H9 (cell line): ENCODE results near the gene PCDHAC1. TPM values are rescaled to one million over a fixed set of nuclear protein-coding genes. Genes with fewer than 3 reads are reported as not detected.

Experiments
- DNase-seq: peaks from one replicate; pipeline ENCODE4 v3.0.0-alpha.2; 2017
- H2AFZ ChIP-seq: one replicate; pipeline ENCODE4 v1.6.1; 2013; ENCODE audit warnings: mild to moderate bottlenecking, low read length, control low read depth, moderate library complexity
- H2AK5ac ChIP-seq: 2 replicates; pipeline ENCODE4 v1.6.1; 2013; ENCODE audit warnings: low read length, control low read depth, mixed read lengths; ENCODE audit not compliant: insufficient read length
- H2BK120ac ChIP-seq: one replicate; pipeline ENCODE4 v1.6.1; 2013; ENCODE audit warnings: low read depth, mild to moderate bottlenecking, low read length, control low read depth, inconsistent platforms; ENCODE audit not compliant: poor library complexity, severe bottlenecking
- H2BK12ac ChIP-seq: 2 replicates; pipeline ENCODE4 v1.6.1; 2013; ENCODE audit warnings: low read length, control low read depth, mixed read lengths, low read depth; ENCODE audit not compliant: insufficient read length
- H2BK15ac ChIP-seq: 2 replicates; pipeline ENCODE4 v1.6.1; 2013; ENCODE audit warnings: low read depth, low read length, control low read depth
- H2BK20ac ChIP-seq: one replicate; pipeline ENCODE4 v1.6.1; 2013; ENCODE audit warnings: low read depth, mild to moderate bottlenecking, low read length, control low read depth, inconsistent platforms; ENCODE audit not compliant: poor library complexity, severe bottlenecking
- H2BK5ac ChIP-seq: 2 replicates; pipeline ENCODE4 v1.6.1; 2013; ENCODE audit warnings: low read length, control low read depth, mixed read lengths; ENCODE audit not compliant: insufficient read length
- H3K14ac ChIP-seq: 2 replicates; pipeline ENCODE4 v1.6.1; 2013; ENCODE audit warnings: low read length, control low read depth; ENCODE audit not compliant: insufficient read depth
- H3K18ac ChIP-seq: 2 replicates; pipeline ENCODE4 v1.6.1; 2013; ENCODE audit warnings: low read depth, mild to moderate bottlenecking, mixed read lengths, low read length, control low read depth; ENCODE audit not compliant: insufficient read length
- H3K23ac ChIP-seq: 2 replicates; pipeline ENCODE4 v1.6.1; 2013; ENCODE audit warnings: low read length, control low read depth, mixed read lengths, low read depth; ENCODE audit not compliant: insufficient read length
- H3K23me2 ChIP-seq: 2 replicates; pipeline ENCODE4 v1.6.1; 2013; ENCODE audit warnings: low read depth, mild to moderate bottlenecking, mixed read lengths, low read length, control low read depth; ENCODE audit not compliant: insufficient read length, poor library complexity, severe bottlenecking
- H3K27ac ChIP-seq: 2 replicates; pipeline ENCODE4 v1.5.1; 2013; ENCODE audit warnings: low read length, control low read depth, mixed read lengths, low read depth; ENCODE audit not compliant: insufficient read length
- H3K27me3 ChIP-seq: 2 replicates; pipeline ENCODE4 v1.6.1; 2013; ENCODE audit warnings: low read length, control low read depth, inconsistent platforms; ENCODE audit not compliant: insufficient read depth
- H3K4ac ChIP-seq: 2 replicates; pipeline ENCODE4 v1.6.1; 2013; ENCODE audit warnings: low read depth, mild to moderate bottlenecking, control low read depth, inconsistent platforms, low read length, moderate library complexity
- H3K4me1 ChIP-seq: 2 replicates; pipeline ENCODE4 v1.6.1; 2013; ENCODE audit warnings: low read length, control low read depth, inconsistent platforms; ENCODE audit not compliant: insufficient read depth
- H3K4me2 ChIP-seq: 2 replicates; pipeline ENCODE4 v1.6.1; 2013; ENCODE audit warnings: low read length, control low read depth, mixed read lengths; ENCODE audit not compliant: insufficient read length, insufficient read depth
- H3K56ac ChIP-seq: 2 replicates; pipeline ENCODE4 v1.6.1; 2013; ENCODE audit warnings: low read depth, mild to moderate bottlenecking, mixed read lengths, low read length, control low read depth; ENCODE audit not compliant: insufficient read length
- H3K79me1 ChIP-seq: 2 replicates; pipeline ENCODE4 v1.6.1; 2013; ENCODE audit warnings: low read depth, mild to moderate bottlenecking, moderate library complexity, low read length, control low read depth, inconsistent platforms; ENCODE audit not compliant: insufficient read depth, poor library complexity, severe bottlenecking
- H3K79me2 ChIP-seq: 2 replicates; pipeline ENCODE4 v1.6.1; 2013; ENCODE audit warnings: low read length, control low read depth, inconsistent platforms; ENCODE audit not compliant: insufficient read depth
- H3K9ac ChIP-seq: 2 replicates; pipeline ENCODE4 v1.6.1; 2013; ENCODE audit warnings: low read length, control low read depth, mixed read lengths; ENCODE audit not compliant: insufficient read length; ENCODE audit errors: extremely low read depth
- H3K9me3 ChIP-seq: one replicate; pipeline ENCODE4 v1.6.1; 2013; ENCODE audit warnings: low read depth, low read length, inconsistent platforms; ENCODE audit not compliant: control insufficient read depth
- H3T11ph ChIP-seq: one replicate; pipeline ENCODE4 v1.6.1; 2013; ENCODE audit warnings: mild to moderate bottlenecking, low read length, control low read depth, inconsistent platforms
- H4K20me1 ChIP-seq: one replicate; pipeline ENCODE4 v1.6.1; 2013; ENCODE audit not compliant: control insufficient read depth, insufficient read length, insufficient read depth
- H4K5ac ChIP-seq: 2 replicates; pipeline ENCODE4 v1.6.1; 2013; ENCODE audit warnings: low read depth, mild to moderate bottlenecking, mixed read lengths, low read length, control low read depth; ENCODE audit not compliant: insufficient read length
- H4K8ac ChIP-seq: replicated peaks from 2 replicates; pipeline ENCODE4 v1.6.1; 2013; ENCODE audit warnings: low read length, control low read depth, mixed read lengths, low read depth; ENCODE audit not compliant: insufficient read length
- H4K91ac ChIP-seq: 2 replicates; pipeline ENCODE4 v1.6.1; 2013; ENCODE audit warnings: low read depth, mild to moderate bottlenecking, moderate library complexity, mixed read lengths, low read length, control low read depth; ENCODE audit not compliant: insufficient read length
- H3K27ac Mint-ChIP-seq, 3 experiments: 2 replicates in 2 of 3; 3 replicates in 1 of 3; pipeline ENCODE4 v1.8.0; 2020 to 2021; ENCODE audit warnings: mixed read lengths in 3 of 3, mild to moderate bottlenecking in 1 of 3, moderate library complexity in 1 of 3
- H3K27me3 Mint-ChIP-seq: 2 replicates; pipeline ENCODE4 v1.8.0; 2021; ENCODE audit warnings: low read depth, mild to moderate bottlenecking, moderate library complexity, mixed read lengths
- H3K36me3 Mint-ChIP-seq, 3 experiments: 2 replicates in 2 of 3; 3 replicates in 1 of 3; pipeline ENCODE4 v1.8.0; 2020 to 2021; ENCODE audit warnings: low read depth in 3 of 3, mixed read lengths in 3 of 3; ENCODE audit not compliant: insufficient read depth in 1 of 3
- H3K4me1 Mint-ChIP-seq, 2 experiments: 2 replicates each; pipeline ENCODE4 v1.8.0; 2020; ENCODE audit warnings: mixed read lengths in 2 of 2
- H3K4me3 Mint-ChIP-seq, 2 experiments: 2 replicates in 1 of 2; 3 replicates in 1 of 2; pipeline ENCODE4 v1.8.0; 2020 to 2021; ENCODE audit warnings: mild to moderate bottlenecking in 2 of 2, mixed read lengths in 2 of 2, moderate library complexity in 1 of 2
- H3K9me3 Mint-ChIP-seq, 2 experiments: 2 replicates in 1 of 2; 3 replicates in 1 of 2; pipeline ENCODE4 v1.8.0; 2020; ENCODE audit warnings: mild to moderate bottlenecking in 2 of 2, mixed read lengths in 2 of 2, moderate library complexity in 1 of 2
- WGBS: extraction: QIAGEN DNeasy Blood & Tissue Kit; methylation state at CpG from one replicate; pipeline ENCODE4 v1.1.7; 2013; ENCODE audit warnings: missing lambda C conversion rate, low lambda C conversion rate, mixed read lengths; ENCODE audit not compliant: insufficient read length; ENCODE audit errors: extremely low coverage; 5-methylcytosine and 5-hydroxymethylcytosine counted together
- total RNA-seq: library from RNA; stranded (reverse); gene quantifications from 2 replicates; pipeline ENCODE4 v1.2.1, GENCODE V29; 2021
- TF ChIP-seq, protein P1 (sequence below): fragments of 200-600 bp; sonication (generic); conservative IDR thresholded peaks from 3 replicates; pipeline ENCODE4 v1.8.0; 2021; ENCODE audit warnings: antibody characterized with exemption, mild to moderate bottlenecking

Gene PCDHAC1
- total RNA-seq, 1 experiment from 2014 or later: 8.7 TPM

DNA sequence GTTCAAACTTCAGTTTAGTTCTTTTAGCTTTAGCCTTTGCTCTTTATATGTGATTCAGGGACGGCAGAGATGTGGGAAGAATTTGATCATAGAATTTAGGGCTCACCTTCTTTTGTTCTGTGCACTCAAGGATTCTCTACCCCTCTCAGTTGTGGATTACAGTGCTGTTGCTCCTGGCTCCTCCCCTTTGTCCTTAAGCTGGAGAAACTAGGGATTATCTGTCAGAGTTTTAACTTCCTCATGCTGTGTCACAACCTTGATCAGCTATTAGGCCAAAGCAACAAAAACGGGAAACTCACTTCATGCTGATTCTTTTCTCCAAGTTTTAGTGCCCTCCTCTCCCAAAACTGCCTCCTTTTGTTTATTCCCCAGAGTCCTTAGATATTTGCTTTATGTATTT lies 27.1 kb downstream of the PCDHAC1 start:
- Mint-ChIP-seq H3K4me1 (peaks cover 8 to 10% of the 10 kb centered on the region in 2 experiments), H3K27ac (peak overlapping the region; percentile 17 to 72 (median 24); a peak in 3 of 7 replicates), H3K9me3 (peaks cover 0 to 6% of the 10 kb centered on the region in 2 experiments; a peak in 3 of 5 replicates), H3K36me3 (peaks cover 0 to 8% (median 1%) of the 10 kb centered on the region in 3 experiments; a peak in 4 of 7 replicates), H3K27me3 (no peaks in the 10 kb centered on the region), H3K4me3 (no peak overlapping the region)
- H2BK120ac ChIP-seq: no peak overlapping the region
- no peak overlapping the region for H2AK5ac ChIP-seq
- H3K79me2 ChIP-seq: no peaks in the 10 kb centered on the region
- no peaks in the 10 kb centered on the region for H3K79me1 ChIP-seq
- no peaks in the 10 kb centered on the region for H3K9me3 ChIP-seq
- H2BK5ac ChIP-seq: no peak overlapping the region
- no peak overlapping the region for H2BK12ac ChIP-seq
- H3K23me2 ChIP-seq: no peaks in the 10 kb centered on the region
- no peak overlapping the region for H3K27ac ChIP-seq
- no peak for DNase-seq
- no peak overlapping the region for H3K4me2 ChIP-seq
- no peak overlapping the region for H3K23ac ChIP-seq
- H3K14ac ChIP-seq: no peak overlapping the region
- no peak overlapping the region for H4K91ac ChIP-seq
- WGBS: no CpG with 5 or more reads among the region's 2 CpGs
- no peak overlapping the region for H4K5ac ChIP-seq
- no peak overlapping the region for H2BK15ac ChIP-seq
- no peak overlapping the region for H3T11ph ChIP-seq
- no peak overlapping the region for H2AFZ ChIP-seq
- H3K9ac ChIP-seq: no peak overlapping the region
- no peak overlapping the region for H4K8ac ChIP-seq
- TF ChIP-seq, protein P1, sequence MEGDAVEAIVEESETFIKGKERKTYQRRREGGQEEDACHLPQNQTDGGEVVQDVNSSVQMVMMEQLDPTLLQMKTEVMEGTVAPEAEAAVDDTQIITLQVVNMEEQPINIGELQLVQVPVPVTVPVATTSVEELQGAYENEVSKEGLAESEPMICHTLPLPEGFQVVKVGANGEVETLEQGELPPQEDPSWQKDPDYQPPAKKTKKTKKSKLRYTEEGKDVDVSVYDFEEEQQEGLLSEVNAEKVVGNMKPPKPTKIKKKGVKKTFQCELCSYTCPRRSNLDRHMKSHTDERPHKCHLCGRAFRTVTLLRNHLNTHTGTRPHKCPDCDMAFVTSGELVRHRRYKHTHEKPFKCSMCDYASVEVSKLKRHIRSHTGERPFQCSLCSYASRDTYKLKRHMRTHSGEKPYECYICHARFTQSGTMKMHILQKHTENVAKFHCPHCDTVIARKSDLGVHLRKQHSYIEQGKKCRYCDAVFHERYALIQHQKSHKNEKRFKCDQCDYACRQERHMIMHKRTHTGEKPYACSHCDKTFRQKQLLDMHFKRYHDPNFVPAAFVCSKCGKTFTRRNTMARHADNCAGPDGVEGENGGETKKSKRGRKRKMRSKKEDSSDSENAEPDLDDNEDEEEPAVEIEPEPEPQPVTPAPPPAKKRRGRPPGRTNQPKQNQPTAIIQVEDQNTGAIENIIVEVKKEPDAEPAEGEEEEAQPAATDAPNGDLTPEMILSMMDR: no peak
- H3K4me1 ChIP-seq: no peaks in the 10 kb centered on the region
- H2BK20ac ChIP-seq: no peak overlapping the region
- no peaks in the 10 kb centered on the region for H3K27me3 ChIP-seq
- no peak overlapping the region for H3K56ac ChIP-seq
- H3K4ac ChIP-seq: no peak overlapping the region
- no peaks in the 10 kb centered on the region for H4K20me1 ChIP-seq
- H3K18ac ChIP-seq: no peak overlapping the region
